Measurements from ENCODE around the gene OGT.

OGT gene

GRCh38 chrX:71617742-71618141 is 84.8 kb downstream of the OGT start:
- TF ChIP-seq SPI1 (IDR thresholded peaks at IDR 0.05; ENCODE audit: low read depth, low read length), result no peak
- no peak for TF ChIP-seq PAX5 (IDR thresholded peaks at IDR 0.05; ENCODE audit: insufficient read depth, low read length, severe bottlenecking)
- TF ChIP-seq POU2F2 (IDR thresholded peaks at IDR 0.05; ENCODE audit: low read depth, low read length), result no peak
- no peak for TF ChIP-seq TAF1 (IDR thresholded peaks at IDR 0.05; ENCODE audit: low read depth, low read length)
- TF ChIP-seq POLR2A (IDR thresholded peaks at IDR 0.05; ENCODE audit: low read depth, low read length), result no peak
- TF ChIP-seq POLR2AphosphoS5 (IDR thresholded peaks at IDR 0.05; ENCODE audit: low read depth, low read length), result no peak
- FAIRE-seq, result peak; percentile 41

GRCh38 chrX:71618303-71618721 is 85.4 kb downstream of the OGT start, which contains the start of gene CXCR3:
TSS of gene CXCR3 (minus strand) at chrX:71618511. CDS start at chrX:71618449, 62 bp downstream.
- DNase-seq (ENCODE audit: insufficient read length, low spot score) (peak; percentile 39), FAIRE-seq (peak; percentile 99)
- TF ChIP-seq POU2F2 (IDR thresholded peaks at IDR 0.05; ENCODE audit: low read depth, low read length), result 0 out of 2 replicates have a peak, but pooled peaks have one; percentile 35
- TF ChIP-seq SPI1 (IDR thresholded peaks at IDR 0.05; ENCODE audit: low read depth, low read length), result peak; percentile 96
- TF ChIP-seq TAF1 (IDR thresholded peaks at IDR 0.05; ENCODE audit: low read depth, low read length), result no peak

More at GRCh38 chrX:71617742-71618141, 84.8 kb downstream of the OGT start:
- DNase-seq (ENCODE audit: insufficient read length, low spot score), result no peak

GRCh38 chrX:71618787-71619186 is 85.9 kb downstream of the OGT start:
- no peak for FAIRE-seq
- TF ChIP-seq SPI1 (IDR thresholded peaks at IDR 0.05; ENCODE audit: low read depth, low read length) (no peak), POLR2A (IDR thresholded peaks at IDR 0.05; ENCODE audit: low read depth, low read length) (no peak), POLR2AphosphoS5 (IDR thresholded peaks at IDR 0.05; ENCODE audit: low read depth, low read length) (no peak), PAX5 (IDR thresholded peaks at IDR 0.05; ENCODE audit: insufficient read depth, low read length, severe bottlenecking) (no peak), TAF1 (IDR thresholded peaks at IDR 0.05; ENCODE audit: low read depth, low read length) (no peak), POU2F2 (IDR thresholded peaks at IDR 0.05; ENCODE audit: low read depth, low read length) (no peak)
- no peak for DNase-seq (ENCODE audit: insufficient read length, low spot score)

GRCh38 chrX:71619193-71619592 is 86.3 kb downstream of the OGT start:
- TF ChIP-seq POLR2AphosphoS5 (IDR thresholded peaks at IDR 0.05; ENCODE audit: low read depth, low read length) (no peak), POU2F2 (IDR thresholded peaks at IDR 0.05; ENCODE audit: low read depth, low read length) (0 out of 2 replicates have a peak, but pooled peaks have one; percentile 35)
- FAIRE-seq (peak; percentile 96), DNase-seq (ENCODE audit: insufficient read length, low spot score) (no peak)

- DNase-seq (ENCODE audit: insufficient read length, low spot score), result no peak
- peak; percentile 84 for FAIRE-seq
- no peak for TF ChIP-seq POLR2A (IDR thresholded peaks at IDR 0.05; ENCODE audit: low read depth, low read length)
- no peak for TF ChIP-seq TAF1 (IDR thresholded peaks at IDR 0.05; ENCODE audit: low read depth, low read length)
- no peak for TF ChIP-seq POU2F2 (IDR thresholded peaks at IDR 0.05; ENCODE audit: low read depth, low read length)
- TF ChIP-seq POLR2AphosphoS5 (IDR thresholded peaks at IDR 0.05; ENCODE audit: low read depth, low read length), result no peak
- TF ChIP-seq PAX5 (IDR thresholded peaks at IDR 0.05; ENCODE audit: insufficient read depth, low read length, severe bottlenecking), result no peak
- no peak for TF ChIP-seq SPI1 (IDR thresholded peaks at IDR 0.05; ENCODE audit: low read depth, low read length)
Observed at GRCh38 chrX:71619986-71620385, 87.1 kb downstream of the OGT start.

GRCh38 chrX:71621603-71622002 is 88.7 kb downstream of the OGT start:
- TF ChIP-seq TAF1 (IDR thresholded peaks at IDR 0.05; ENCODE audit: low read depth, low read length) (no peak), PAX5 (IDR thresholded peaks at IDR 0.05; ENCODE audit: insufficient read depth, low read length, severe bottlenecking) (no peak), POLR2A (IDR thresholded peaks at IDR 0.05; ENCODE audit: low read depth, low read length) (no peak), SPI1 (IDR thresholded peaks at IDR 0.05; ENCODE audit: low read depth, low read length) (no peak), POU2F2 (IDR thresholded peaks at IDR 0.05; ENCODE audit: low read depth, low read length) (no peak), POLR2AphosphoS5 (IDR thresholded peaks at IDR 0.05; ENCODE audit: low read depth, low read length) (no peak)
- no peak for FAIRE-seq
- no peak for DNase-seq (ENCODE audit: insufficient read length, low spot score)

- FAIRE-seq (no peak), DNase-seq (ENCODE audit: insufficient read length, low spot score) (no peak)
- TF ChIP-seq PAX5 (IDR thresholded peaks at IDR 0.05; ENCODE audit: insufficient read depth, low read length, severe bottlenecking) (no peak), TAF1 (IDR thresholded peaks at IDR 0.05; ENCODE audit: low read depth, low read length) (no peak), POLR2AphosphoS5 (IDR thresholded peaks at IDR 0.05; ENCODE audit: low read depth, low read length) (no peak), POLR2A (IDR thresholded peaks at IDR 0.05; ENCODE audit: low read depth, low read length) (no peak), POU2F2 (IDR thresholded peaks at IDR 0.05; ENCODE audit: low read depth, low read length) (no peak), SPI1 (IDR thresholded peaks at IDR 0.05; ENCODE audit: low read depth, low read length) (no peak)
Observed at GRCh38 chrX:71622032-71622575, 89.2 kb downstream of the OGT start.

GRCh38 chrX:71622576-71623450 is 89.9 kb downstream of the OGT start:
- FAIRE-seq, result peak; percentile 87
- no peak for DNase-seq (ENCODE audit: insufficient read length, low spot score)
- no peak for TF ChIP-seq PAX5 (IDR thresholded peaks at IDR 0.05; ENCODE audit: insufficient read depth, low read length, severe bottlenecking)
- 0 out of 2 replicates have a peak, but pooled peaks have one; percentile 6 for TF ChIP-seq SPI1 (IDR thresholded peaks at IDR 0.05; ENCODE audit: low read depth, low read length)

GRCh38 chrX:71623714-71624113 is 90.8 kb downstream of the OGT start:
- FAIRE-seq (peak; percentile 89), DNase-seq (ENCODE audit: insufficient read length, low spot score) (no peak)
- TF ChIP-seq TAF1 (IDR thresholded peaks at IDR 0.05; ENCODE audit: low read depth, low read length), result no peak
- no peak for TF ChIP-seq SPI1 (IDR thresholded peaks at IDR 0.05; ENCODE audit: low read depth, low read length)
- TF ChIP-seq POLR2AphosphoS5 (IDR thresholded peaks at IDR 0.05; ENCODE audit: low read depth, low read length), result no peak
- no peak for TF ChIP-seq POU2F2 (IDR thresholded peaks at IDR 0.05; ENCODE audit: low read depth, low read length)
- no peak for TF ChIP-seq POLR2A (IDR thresholded peaks at IDR 0.05; ENCODE audit: low read depth, low read length)
- TF ChIP-seq PAX5 (IDR thresholded peaks at IDR 0.05; ENCODE audit: insufficient read depth, low read length, severe bottlenecking), result no peak

Data from GM12891 (cell line).